ENCODE measurements around the gene PDK2. TPM values are rescaled to one million over a fixed set of nuclear protein-coding genes. Genes with fewer than 3 reads are reported as not detected.

Gene PDK2
- total RNA-seq, 4 donors from 2014 or later: 31.6 to 70.6 (median 58.1) TPM

DNA sequence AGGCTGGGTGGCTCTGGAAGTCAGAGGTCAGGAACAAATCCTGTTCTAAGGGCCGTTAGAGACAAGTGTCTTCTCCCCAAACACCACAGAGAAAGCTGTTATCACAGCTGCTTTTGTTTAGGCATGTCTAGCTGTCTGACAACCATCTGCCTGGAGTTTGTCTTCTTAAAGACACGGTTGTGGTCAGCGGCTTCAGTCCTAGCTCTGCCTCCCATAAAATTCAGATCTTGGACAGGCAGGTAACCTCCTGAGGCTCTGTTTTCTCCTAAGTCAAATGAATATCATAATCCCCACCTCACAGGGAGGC lies 41.5 kb upstream of the PDK2 start:
- no peak for ATAC-seq
- Histone ChIP-seq H3K4me1 (peaks cover 0 to 56% (median 15%) of the 10 kb centered on the region in 3 donors), H3K4me3 (no peak overlapping the region), H3K9me3 (no peaks in the 10 kb centered on the region), H3K36me3 (no peaks in the 10 kb centered on the region), H3K27ac (peak overlapping the region in 2 of 4 donors; percentile 3 to 95), H3K27me3 (no peaks in the 10 kb centered on the region)
- TF ChIP-seq POLR2AphosphoS5 (IDR thresholded peaks at IDR 0.05): no peak
- TF ChIP-seq EP300 (IDR thresholded peaks at IDR 0.05): no peak
- TF ChIP-seq POLR2A (IDR thresholded peaks at IDR 0.05): no peak
- TF ChIP-seq, protein P1, sequence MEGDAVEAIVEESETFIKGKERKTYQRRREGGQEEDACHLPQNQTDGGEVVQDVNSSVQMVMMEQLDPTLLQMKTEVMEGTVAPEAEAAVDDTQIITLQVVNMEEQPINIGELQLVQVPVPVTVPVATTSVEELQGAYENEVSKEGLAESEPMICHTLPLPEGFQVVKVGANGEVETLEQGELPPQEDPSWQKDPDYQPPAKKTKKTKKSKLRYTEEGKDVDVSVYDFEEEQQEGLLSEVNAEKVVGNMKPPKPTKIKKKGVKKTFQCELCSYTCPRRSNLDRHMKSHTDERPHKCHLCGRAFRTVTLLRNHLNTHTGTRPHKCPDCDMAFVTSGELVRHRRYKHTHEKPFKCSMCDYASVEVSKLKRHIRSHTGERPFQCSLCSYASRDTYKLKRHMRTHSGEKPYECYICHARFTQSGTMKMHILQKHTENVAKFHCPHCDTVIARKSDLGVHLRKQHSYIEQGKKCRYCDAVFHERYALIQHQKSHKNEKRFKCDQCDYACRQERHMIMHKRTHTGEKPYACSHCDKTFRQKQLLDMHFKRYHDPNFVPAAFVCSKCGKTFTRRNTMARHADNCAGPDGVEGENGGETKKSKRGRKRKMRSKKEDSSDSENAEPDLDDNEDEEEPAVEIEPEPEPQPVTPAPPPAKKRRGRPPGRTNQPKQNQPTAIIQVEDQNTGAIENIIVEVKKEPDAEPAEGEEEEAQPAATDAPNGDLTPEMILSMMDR (IDR thresholded peaks at IDR 0.05): no peak
- WGBS, 2 donors (ENCODE audit: low coverage in 1 of 2): 20% methylated on average over 1 of the region's 3 CpGs; no CpG with 5 or more reads in 1 of the 2 donors

DNA sequence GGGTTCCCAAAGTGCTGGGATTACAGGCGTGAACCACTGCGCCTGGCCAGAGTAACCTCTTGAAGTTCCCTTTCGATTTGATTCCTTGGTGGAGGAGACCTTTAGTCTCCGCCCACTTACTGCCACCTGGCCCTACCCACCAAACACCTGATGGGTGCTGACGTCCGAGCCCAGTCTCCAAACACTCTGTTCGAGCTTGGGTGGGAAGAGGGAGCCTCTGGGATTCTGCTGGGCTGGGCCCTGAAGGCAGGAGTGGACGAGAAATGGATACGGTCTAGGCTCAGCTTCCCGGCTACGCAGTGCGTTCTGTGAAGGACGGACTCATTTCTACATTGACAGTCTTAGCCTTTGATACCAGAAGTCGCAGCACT lies 40.1 kb upstream of the PDK2 start:
- peaks cover 2 to 64% (median 27%) of the 10 kb centered on the region in 3 donors for H3K4me1 ChIP-seq
- 58% methylated on average over 2 of the region's 14 CpGs; no CpG with 5 or more reads in 1 of the 2 donors for WGBS, 2 donors (ENCODE audit: low coverage in 1 of 2)

DNA sequence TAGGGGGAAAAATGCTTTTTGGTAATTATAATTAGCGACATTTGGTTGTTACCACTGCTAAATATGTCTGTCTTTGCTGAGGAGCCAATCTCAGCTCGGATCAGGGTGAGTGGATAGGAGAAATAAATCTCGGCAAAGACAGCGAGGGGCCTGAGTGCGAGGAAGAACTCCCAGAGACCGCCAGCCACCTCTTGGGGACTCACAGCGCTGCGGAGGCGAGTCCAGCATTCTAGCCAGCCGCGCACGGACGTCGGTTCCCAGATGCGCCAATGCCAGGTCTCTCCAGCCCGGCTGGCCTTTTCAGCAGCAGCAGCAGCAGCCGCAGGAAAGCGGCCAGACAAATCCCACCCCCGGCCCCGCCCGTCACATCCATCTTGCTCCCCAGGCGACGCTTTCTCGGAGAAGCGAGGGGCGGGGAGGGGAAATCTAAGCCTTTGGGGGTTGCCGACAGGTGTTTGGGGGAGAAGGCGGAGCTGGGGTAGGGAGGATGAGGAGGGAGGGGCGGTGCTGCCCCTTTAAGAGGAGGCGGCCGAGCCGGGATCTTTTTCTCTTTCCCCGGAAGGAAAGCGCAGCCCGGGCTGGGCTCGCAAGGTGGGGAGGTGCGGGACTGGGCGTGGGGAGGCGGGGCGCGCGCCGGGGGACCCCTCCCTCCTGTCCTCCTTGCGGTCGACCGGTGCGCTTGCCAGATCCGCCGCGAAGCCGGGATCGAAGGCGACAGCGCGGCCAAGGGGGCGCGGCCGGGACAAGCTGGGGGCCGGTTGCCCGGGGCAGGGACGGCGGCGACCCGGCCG lies 39.5 kb upstream of the PDK2 start, which contains the start of gene ITGA3:
TSS of gene ITGA3 (plus strand) at position 685 of the 791 bp plus-strand sequence. CDS start 330 bp downstream, outside the sequence.
- WGBS, 2 donors (ENCODE audit: low coverage in 1 of 2): 0% methylated on average over 6 to 10 of the region's 65 CpGs
- TF ChIP-seq EP300 (IDR thresholded peaks at IDR 0.05): no peak
- TF ChIP-seq POLR2AphosphoS5 (IDR thresholded peaks at IDR 0.05): peak; percentile 81
- TF ChIP-seq POLR2A (IDR thresholded peaks at IDR 0.05): peak in 1 of 2 donors; percentile 18
- TF ChIP-seq, protein P1 (IDR thresholded peaks at IDR 0.05): peak in 2 of 4 experiments; percentile 19 to 23
- ATAC-seq: peak; percentile 82
- H3K27ac ChIP-seq: peak within 1 kb of the TSS; percentile 73 to 95 (median 92)
- no peaks in the 10 kb centered on the region for H3K9me3 ChIP-seq
- H3K4me1 ChIP-seq: peaks cover 8 to 70% (median 33%) of the 10 kb centered on the region in 3 donors
- no peaks in the 10 kb centered on the region for H3K27me3 ChIP-seq
- H3K36me3 ChIP-seq: no peaks in the 10 kb centered on the region
- H3K4me3 ChIP-seq: peak within 1 kb of the TSS; percentile 61 to 80

More for the DNA sequence above, 40.1 kb upstream of the PDK2 start:
- peak; percentile 72 for TF ChIP-seq POLR2AphosphoS5 (IDR thresholded peaks at IDR 0.05)
- TF ChIP-seq EP300 (IDR thresholded peaks at IDR 0.05): no peak
- TF ChIP-seq POLR2A (IDR thresholded peaks at IDR 0.05): no peak
- Histone ChIP-seq H3K27me3 (no peaks in the 10 kb centered on the region), H3K27ac (peak overlapping the region; percentile 73 to 95 (median 92)), H3K9me3 (no peaks in the 10 kb centered on the region), H3K36me3 (no peaks in the 10 kb centered on the region), H3K4me3 (peak overlapping the region; percentile 61 to 80)
- ATAC-seq: peak; percentile 37

DNA sequence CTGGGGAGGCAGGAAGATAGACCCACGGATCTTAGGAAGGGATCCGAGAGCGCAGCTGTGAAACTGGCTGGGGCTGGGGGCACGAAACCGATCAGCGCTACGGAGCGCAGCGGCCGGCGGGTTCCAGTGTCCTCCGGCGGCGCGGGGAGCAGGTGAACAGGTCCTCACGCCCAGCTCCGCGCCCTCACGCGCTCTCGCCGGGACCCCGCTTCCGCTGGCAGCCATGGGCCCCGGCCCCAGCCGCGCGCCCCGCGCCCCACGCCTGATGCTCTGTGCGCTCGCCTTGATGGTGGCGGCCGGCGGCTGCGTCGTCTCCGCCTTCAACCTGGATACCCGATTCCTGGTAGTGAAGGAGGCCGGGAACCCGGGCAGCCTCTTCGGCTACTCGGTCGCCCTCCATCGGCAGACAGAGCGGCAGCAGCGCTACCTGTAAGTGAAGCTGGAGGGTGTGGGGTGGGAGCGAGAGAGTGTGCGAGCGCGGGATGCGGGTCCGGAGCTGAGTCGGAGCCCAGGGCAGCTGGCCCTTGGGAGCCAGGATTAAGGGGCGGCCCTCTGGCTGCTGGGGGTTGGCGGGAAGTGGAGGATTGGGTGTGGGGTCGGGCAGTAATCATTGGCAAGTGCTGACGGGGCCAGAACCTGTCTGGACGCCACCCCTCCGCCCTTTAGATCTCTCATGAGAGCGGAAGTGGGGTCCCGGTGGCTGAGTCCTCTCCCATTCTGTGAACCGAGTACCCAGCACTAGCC lies 38.8 kb upstream of the PDK2 start:
- peak; percentile 32 for ATAC-seq
- TF ChIP-seq, protein P1 (IDR thresholded peaks at IDR 0.05): peak in 3 of 4 experiments; percentile 46 to 56 (median 52)
- no peak for TF ChIP-seq POLR2AphosphoS5 (IDR thresholded peaks at IDR 0.05)
- no peak for TF ChIP-seq POLR2A (IDR thresholded peaks at IDR 0.05)
- peak overlapping the region; percentile 61 to 80 for H3K4me3 ChIP-seq
- H3K36me3 ChIP-seq: no peaks in the 10 kb centered on the region
- no peaks in the 10 kb centered on the region for H3K27me3 ChIP-seq
- no peaks in the 10 kb centered on the region for H3K9me3 ChIP-seq
- peak overlapping the region; percentile 73 to 95 (median 92) for H3K27ac ChIP-seq
- peaks cover 10 to 77% (median 39%) of the 10 kb centered on the region in 3 donors for H3K4me1 ChIP-seq
- 0% methylated on average over 4 of the region's 64 CpGs; no CpG with 5 or more reads in 1 of the 2 donors for WGBS, 2 donors (ENCODE audit: low coverage in 1 of 2)

DNA sequence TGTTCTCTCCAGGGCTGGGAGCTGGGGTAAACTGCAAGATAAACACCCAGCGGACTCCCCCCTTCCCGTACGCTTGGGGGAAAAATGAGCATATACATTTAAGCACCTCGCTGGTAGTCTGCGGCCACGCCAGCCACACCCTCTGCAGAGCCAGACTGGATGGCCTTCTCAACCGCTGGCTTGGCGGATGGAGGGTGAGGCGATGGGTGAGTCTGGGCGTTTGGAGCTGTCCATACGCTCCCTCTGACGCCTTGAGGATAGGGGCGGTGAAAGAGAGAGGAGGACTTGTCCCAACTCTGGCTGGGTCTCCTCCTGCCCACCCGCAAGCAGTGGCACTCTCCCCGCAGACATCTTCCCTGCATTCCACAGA lies 38.2 kb upstream of the PDK2 start:
- H3K4me1 ChIP-seq: peaks cover 10 to 83% (median 43%) of the 10 kb centered on the region in 3 donors
- peak overlapping the region; percentile 61 to 80 for H3K4me3 ChIP-seq
- ATAC-seq: no peak
- peak overlapping the region; percentile 73 to 95 (median 92) for H3K27ac ChIP-seq
- TF ChIP-seq, protein P1 (IDR thresholded peaks at IDR 0.05): no peak
- TF ChIP-seq EP300 (IDR thresholded peaks at IDR 0.05) (no peak), POLR2AphosphoS5 (IDR thresholded peaks at IDR 0.05) (no peak), POLR2A (IDR thresholded peaks at IDR 0.05) (no peak)
- H3K9me3 ChIP-seq: no peaks in the 10 kb centered on the region
- no peaks in the 10 kb centered on the region for H3K36me3 ChIP-seq
- WGBS, 2 donors (ENCODE audit: low coverage in 1 of 2): 0% methylated on average over 1 of the region's 15 CpGs; no CpG with 5 or more reads in 1 of the 2 donors
- H3K27me3 ChIP-seq: no peaks in the 10 kb centered on the region
